ENCODE measurements around the gene MYLK4.
A peak's percentile ranks its signal among the peaks of the same experiment; 100 is the strongest.
"Not testable (repeated sequence)": the region's sequence is repeated elsewhere in the genome, so short reads cannot be mapped to it uniquely, and the experiment has no call there.

Gene MYLK4

GRCh38 chr6:2777249-2777648, 26.5 kb upstream of the MYLK4 start:
- no peak for DNase-seq

GRCh38 chr6:2775003-2775402, 24.3 kb upstream of the MYLK4 start:
- no peak for DNase-seq

- no peak for DNase-seq
Observed at GRCh38 chr6:2773449-2773848, 22.7 kb upstream of the MYLK4 start.

DNA sequence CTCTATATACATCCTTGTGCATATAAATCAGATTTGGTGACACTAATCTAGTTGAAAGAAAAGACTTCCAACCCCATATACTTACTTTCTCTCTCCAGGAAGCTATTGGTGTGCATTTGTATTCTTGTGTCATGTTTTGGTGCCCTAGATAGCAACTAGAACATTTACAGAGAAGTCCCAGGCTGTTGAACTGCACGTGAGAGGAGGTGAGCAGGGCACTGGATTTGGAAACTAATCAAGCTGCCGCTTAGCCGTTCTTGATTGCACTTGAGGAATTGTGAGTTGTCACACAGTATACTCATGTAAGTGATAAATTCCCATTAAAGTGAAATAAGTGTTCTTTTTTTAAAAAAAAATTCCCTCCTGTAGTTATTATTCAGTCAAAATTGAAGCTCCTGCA, 22.1 kb upstream of the MYLK4 start:
- no peak for DNase-seq

- peak; percentile 26 for DNase-seq
Observed at GRCh38 chr6:2771079-2771478, 20.4 kb upstream of the MYLK4 start.

DNA sequence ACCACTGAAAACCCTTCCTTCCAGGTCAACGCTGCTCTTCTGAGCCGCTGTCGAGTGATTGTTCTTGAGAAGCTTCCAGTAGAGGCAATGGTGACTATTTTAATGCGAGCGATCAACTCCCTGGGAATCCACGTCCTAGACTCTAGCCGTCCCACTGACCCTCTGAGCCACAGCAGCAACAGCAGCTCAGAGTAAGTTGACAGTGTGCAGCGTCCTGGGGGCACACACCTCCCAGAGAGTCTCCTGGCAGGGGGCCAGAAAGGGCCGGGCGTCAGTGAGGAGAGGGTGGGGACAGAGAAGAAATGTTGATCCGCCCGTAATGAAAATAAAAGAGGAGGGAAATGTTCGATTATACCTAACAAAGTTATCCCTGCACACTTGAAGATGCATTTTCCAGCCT, 19.4 kb upstream of the MYLK4 start:
- peak; percentile 31 for DNase-seq

DNA sequence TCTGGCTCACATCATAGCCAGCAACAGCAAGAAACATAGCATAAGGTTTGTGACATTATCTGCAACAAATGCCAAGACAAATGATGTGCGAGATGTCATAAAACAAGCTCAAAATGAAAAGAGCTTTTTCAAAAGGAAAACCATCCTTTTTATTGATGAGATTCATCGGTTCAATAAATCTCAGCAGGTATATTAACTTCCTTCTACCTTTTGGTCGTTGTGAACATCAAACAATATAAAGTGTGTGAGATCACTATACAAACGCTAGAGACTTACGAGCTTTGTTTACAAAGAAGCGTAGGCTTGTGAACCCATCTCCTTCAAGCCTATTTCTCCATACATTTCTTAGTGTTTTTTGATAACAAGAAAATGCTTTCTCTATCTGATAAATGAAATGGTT, 18.0 kb upstream of the MYLK4 start:
- DNase-seq: no peak

DNA sequence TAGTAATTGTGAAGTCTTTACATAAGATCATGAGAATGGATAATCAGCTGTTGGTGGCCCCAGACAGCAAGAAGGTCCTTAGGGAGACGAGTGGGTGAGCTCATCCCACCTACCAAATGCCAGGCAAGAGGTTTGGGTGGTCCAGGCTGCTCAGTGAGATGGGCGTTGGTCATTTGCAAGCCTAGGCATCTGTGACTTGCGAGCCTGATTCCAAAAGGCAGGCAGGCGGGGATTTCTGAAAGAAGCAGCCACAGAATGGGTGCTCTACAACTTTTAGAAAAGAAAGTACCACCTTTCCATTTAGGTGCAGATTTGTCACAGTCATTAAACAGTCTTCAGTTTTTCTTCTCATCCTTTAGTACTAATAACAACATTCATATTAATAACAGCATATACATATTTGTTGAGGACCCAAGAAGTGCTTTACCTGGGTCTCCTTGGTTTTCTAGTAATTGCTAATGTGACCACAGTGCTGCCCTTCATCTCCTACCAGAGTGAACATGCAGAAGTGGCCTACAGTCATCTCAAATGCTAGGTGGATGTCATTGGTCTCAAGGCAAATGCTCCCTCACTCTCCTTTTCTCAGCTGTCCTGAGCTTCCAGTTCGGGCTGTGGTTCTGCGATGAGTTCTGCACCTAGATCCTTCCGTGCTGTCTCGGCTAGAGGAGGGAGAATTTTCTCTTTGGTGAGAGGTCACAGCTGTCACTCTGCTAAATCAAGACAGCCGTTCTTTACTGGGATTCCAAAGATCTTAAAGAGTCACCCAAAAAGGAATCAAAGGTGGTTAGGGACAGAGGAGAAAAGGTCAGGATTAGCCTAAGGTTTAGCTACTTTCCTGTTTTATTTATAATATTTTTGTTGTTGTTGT, 17.2 kb upstream of the MYLK4 start:
- peak; percentile 8 for DNase-seq

DNA sequence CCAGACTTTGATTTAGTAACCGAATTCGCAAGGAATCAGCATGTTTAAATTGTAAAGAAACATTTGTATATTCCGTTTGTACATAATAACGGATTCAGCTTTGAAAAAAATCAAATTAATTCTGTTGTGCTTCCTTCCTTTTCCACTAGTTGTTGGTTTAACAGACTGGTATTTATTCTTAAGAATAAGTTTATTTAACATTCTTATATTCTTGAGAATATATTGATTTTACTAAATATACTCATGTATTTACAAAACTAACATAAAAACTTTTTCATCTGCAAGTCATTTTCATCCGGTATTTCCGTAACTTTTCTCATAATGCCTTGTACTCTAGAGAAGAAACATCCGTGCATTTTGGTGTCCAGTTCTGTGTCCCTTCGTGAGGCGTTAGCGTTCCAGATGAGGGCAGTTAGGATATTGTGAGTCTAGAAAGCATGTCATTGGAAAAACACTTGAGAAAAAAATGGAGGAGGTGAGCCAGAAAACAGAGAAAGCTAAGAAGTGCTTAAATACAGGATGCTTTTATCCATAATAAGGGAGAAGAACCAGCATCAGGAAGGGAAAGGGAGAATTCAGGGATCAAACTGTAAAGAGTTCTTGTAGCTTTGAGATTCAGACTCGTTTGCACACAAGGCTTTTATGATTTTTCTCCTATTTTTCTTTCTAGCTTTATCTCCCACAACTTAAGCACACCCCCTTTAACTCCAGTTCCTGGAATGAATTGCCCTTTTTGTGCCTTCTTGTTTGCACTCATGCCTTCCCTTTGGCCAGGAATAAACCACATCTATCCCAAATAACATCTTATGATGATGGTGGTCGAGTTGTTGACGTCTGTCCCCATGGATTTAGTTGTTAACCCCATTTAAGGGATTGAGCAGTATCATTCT, 16.3 kb upstream of the MYLK4 start:
- DNase-seq: peak; percentile 5

GRCh38 chr6:2765896-2766766, 15.4 kb upstream of the MYLK4 start:
- DNase-seq: peak; percentile 77

- peak; percentile 97 for DNase-seq
Observed at GRCh38 chr6:2765166-2765895, 14.6 kb upstream of the MYLK4 start, which contains the start of gene WRNIP1. TSS of gene WRNIP1 (plus strand) at chr6:2765393. CDS start at chr6:2765623, 230 bp downstream.

DNA sequence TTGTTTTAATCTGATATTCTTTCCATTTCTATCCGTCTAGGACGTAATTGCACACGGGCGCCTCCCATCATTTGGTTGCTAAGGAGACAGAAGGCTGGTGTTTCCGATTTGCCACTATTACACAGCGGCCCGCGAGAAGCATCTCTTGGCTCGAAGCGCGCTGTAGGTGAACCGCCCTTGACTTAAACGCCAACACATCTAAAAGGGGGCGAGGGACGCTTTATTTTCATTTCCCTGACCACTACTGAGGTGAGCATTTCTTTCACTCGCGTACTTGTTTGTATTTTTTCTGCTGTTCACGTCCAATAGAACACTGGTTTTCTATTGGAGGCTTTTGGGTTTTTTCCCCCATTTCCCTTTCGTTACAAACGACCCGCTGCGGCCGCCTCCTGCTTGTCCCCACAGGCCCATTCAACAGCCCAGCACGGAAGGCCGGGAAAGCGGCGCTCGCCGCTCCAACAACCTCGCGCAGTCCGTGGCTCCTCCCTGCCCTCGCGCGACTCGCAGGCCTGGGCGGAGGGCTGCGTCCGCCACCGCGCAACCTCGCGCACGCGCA, 14.0 kb upstream of the MYLK4 start:
- DNase-seq: no peak

- no peak for DNase-seq
Observed at GRCh38 chr6:2763876-2764540, 13.3 kb upstream of the MYLK4 start.

- no peak for DNase-seq
Observed at GRCh38 chr6:2763345-2763841, 12.7 kb upstream of the MYLK4 start.

DNA sequence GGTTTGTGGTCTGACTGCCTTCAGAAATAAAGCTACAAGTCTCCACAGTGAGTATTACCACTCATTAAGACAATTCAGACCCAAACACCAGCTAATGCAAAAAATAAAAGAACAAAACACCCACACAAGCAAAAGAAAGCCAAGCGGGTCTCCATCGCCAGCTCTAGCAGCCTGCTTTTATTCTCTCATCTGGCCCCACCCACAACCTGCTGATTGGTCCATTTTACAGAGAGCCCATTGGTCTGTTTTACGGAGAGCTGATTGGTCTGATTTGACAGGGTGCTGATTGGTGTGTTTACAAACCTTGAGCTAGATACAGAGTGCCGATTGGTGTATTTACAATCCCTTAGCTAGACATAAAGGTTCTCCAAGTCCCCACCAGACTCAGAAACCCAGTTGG, 12.1 kb upstream of the MYLK4 start:
- DNase-seq: not testable (repeated sequence)

DNA sequence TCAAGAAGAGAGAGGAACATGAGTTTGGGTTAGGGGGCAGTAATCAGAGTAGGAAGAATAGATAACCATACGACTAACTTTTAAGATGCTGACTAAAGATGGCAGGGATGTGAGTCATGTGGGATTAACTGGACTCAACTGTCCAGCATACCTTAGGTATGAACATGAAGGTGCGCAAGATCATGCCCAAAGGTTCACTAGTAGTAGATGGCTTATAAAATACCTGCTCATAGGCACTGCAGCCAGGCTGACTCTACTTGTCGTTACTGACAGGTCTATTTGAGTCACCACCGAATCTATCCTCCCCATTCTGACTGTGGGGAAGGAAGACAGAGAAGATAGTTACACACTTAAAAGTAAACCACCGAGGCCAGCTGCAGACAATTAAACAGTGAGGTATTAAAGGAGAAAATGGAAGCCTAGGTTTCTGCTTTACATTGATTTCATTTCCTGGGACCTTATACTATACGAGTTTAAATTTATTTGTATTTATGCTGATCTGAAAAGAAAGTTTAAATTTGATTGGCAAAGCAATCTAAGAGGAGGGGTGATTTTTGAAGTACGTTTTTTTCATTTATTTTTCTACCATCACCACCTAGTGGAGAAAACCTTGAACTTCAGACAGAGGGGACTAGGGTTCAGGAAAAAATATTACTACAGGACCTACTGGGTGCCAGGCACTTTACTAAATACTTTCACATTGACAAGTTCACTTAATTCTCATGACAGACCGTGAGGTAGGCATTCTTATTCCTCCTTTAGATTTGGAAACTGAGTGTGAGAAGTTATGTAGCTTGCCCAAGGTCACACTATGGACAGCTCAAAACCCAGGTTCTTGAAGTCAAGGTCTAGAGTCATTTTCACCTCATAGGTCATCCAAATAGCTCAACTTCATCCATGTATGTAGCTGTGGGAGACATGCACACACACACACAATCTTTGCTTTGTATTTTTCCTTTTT, 10.4 kb upstream of the MYLK4 start:
- DNase-seq: no peak

GRCh38 chr6:2758980-2759379, 8.3 kb upstream of the MYLK4 start:
- DNase-seq: no peak

GRCh38 chr6:2756687-2757224, 6.0 kb upstream of the MYLK4 start:
- no peak for DNase-seq

DNA sequence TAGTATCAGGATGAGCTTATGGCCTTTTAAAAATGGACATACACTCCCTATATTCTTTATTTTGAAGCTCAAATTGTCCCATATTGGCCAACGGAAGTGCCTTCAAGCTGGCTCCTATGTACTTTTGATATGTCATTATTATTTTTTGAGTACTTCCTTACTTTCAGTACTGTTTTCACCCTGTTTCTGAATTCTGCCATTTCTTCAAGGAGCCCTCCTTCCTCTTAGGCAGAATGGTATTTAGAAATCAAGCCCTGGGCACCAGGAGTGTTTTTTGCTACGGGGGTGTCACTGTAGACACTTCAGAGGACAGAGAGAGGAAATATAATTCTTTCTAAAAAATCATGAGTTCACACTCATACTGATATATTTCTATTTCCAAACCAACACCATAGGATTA, 5.5 kb upstream of the MYLK4 start:
- DNase-seq: no peak

All from retina (tissue), 1 donor.